ENCODE measurements around the gene GNL3. TPM values are rescaled to one million over a fixed set of nuclear protein-coding genes. Genes with fewer than 3 reads are reported as not detected.
"Not testable (repeated sequence)": the region's sequence is repeated elsewhere in the genome, so short reads cannot be mapped to it uniquely, and the experiment has no call there.

The GNL3 gene
- total RNA-seq, 1 donor from 2014 or later, result 85.9 TPM

GRCh38 chr3:52722491-52722890 lies 36.7 kb downstream of the GNL3 start:
- H3K9me3 Mint-ChIP-seq (ENCODE audit: low read depth), result no peaks in the 10 kb centered on the region
- H3K27me3 Mint-ChIP-seq, result no peaks in the 10 kb centered on the region
- H3K4me1 Mint-ChIP-seq (ENCODE audit: low read depth), result no peaks in the 10 kb centered on the region
- H3K36me3 Mint-ChIP-seq (ENCODE audit: insufficient read depth), result peaks cover 20% of the 10 kb centered on the region
- no peak overlapping the region for H3K4me3 Mint-ChIP-seq (ENCODE audit: low read depth)
- no peak for DNase-seq (ENCODE audit: low spot score, unreplicated experiment)
- peak overlapping the region; percentile 84 for H3K27ac Mint-ChIP-seq
- TF ChIP-seq CTCF (IDR thresholded peaks at IDR 0.05; ENCODE audit: unreplicated experiment), result no peak

GRCh38 chr3:52723935-52724334 lies 38.1 kb downstream of the GNL3 start:
- H3K4me3 Mint-ChIP-seq (ENCODE audit: low read depth), result no peak overlapping the region

GRCh38 chr3:52724511-52724910 lies 38.7 kb downstream of the GNL3 start:
- Mint-ChIP-seq H3K27ac (no peak overlapping the region), H3K36me3 (ENCODE audit: insufficient read depth) (peaks cover 31% of the 10 kb centered on the region), H3K27me3 (no peaks in the 10 kb centered on the region), H3K4me3 (ENCODE audit: low read depth) (no peak overlapping the region), H3K9me3 (ENCODE audit: low read depth) (peaks cover 8% of the 10 kb centered on the region), H3K4me1 (ENCODE audit: low read depth) (no peaks in the 10 kb centered on the region)
- DNase-seq (ENCODE audit: low spot score, unreplicated experiment), result no peak
- TF ChIP-seq CTCF (IDR thresholded peaks at IDR 0.05; ENCODE audit: unreplicated experiment), result no peak

More at GRCh38 chr3:52723935-52724334, 38.1 kb downstream of the GNL3 start:
- Mint-ChIP-seq H3K27ac (no peak overlapping the region), H3K4me1 (ENCODE audit: low read depth) (no peaks in the 10 kb centered on the region), H3K36me3 (ENCODE audit: insufficient read depth) (peaks cover 28% of the 10 kb centered on the region), H3K9me3 (ENCODE audit: low read depth) (peaks cover 5% of the 10 kb centered on the region), H3K27me3 (no peaks in the 10 kb centered on the region)
- no peak for DNase-seq (ENCODE audit: low spot score, unreplicated experiment)
- no peak for TF ChIP-seq CTCF (IDR thresholded peaks at IDR 0.05; ENCODE audit: unreplicated experiment)

GRCh38 chr3:52728753-52729152 lies 42.9 kb downstream of the GNL3 start:
- DNase-seq (ENCODE audit: low spot score, unreplicated experiment); H3K4me3 Mint-ChIP-seq (ENCODE audit: low read depth); H3K27me3 Mint-ChIP-seq; H3K4me1 Mint-ChIP-seq (ENCODE audit: low read depth): not testable (repeated sequence)
- peaks cover 11% of the 10 kb centered on the region for H3K9me3 Mint-ChIP-seq (ENCODE audit: low read depth)
- H3K36me3 Mint-ChIP-seq (ENCODE audit: insufficient read depth), result peaks cover 63% of the 10 kb centered on the region
- peak overlapping the region; percentile 71 for H3K27ac Mint-ChIP-seq

- H3K9me3 Mint-ChIP-seq (ENCODE audit: low read depth), result peaks cover 11% of the 10 kb centered on the region
Measured at GRCh38 chr3:52730681-52731080, 44.8 kb downstream of the GNL3 start.

More at GRCh38 chr3:52730681-52731080, 44.8 kb downstream of the GNL3 start:
- H3K4me1 Mint-ChIP-seq (ENCODE audit: low read depth), result no peaks in the 10 kb centered on the region
- peaks cover 71% of the 10 kb centered on the region for H3K36me3 Mint-ChIP-seq (ENCODE audit: insufficient read depth)
- no peaks in the 10 kb centered on the region for H3K27me3 Mint-ChIP-seq
- TF ChIP-seq CTCF (IDR thresholded peaks at IDR 0.05; ENCODE audit: unreplicated experiment), result no peak
- no peak overlapping the region for H3K4me3 Mint-ChIP-seq (ENCODE audit: low read depth)
- DNase-seq (ENCODE audit: low spot score, unreplicated experiment), result no peak
- no peak overlapping the region for H3K27ac Mint-ChIP-seq
